ENCODE data around the gene NMRK2.
A peak's percentile ranks its signal among the peaks of the same experiment; 100 is the strongest.

GRCh38 chr19:3984908-3985642, 52.2 kb downstream of the NMRK2 start, which contains the start of gene EEF2:
- peak; percentile 97 for TF ChIP-seq USF1 (IDR thresholded peaks at IDR 0.05)
- TF ChIP-seq YY1 (IDR thresholded peaks at IDR 0.05; ENCODE audit: low read depth), result peak; percentile 89
- TF ChIP-seq RAD21 (IDR thresholded peaks at IDR 0.05; ENCODE audit: low read depth), result no peak
- TF ChIP-seq TAF1 (IDR thresholded peaks at IDR 0.05; ENCODE audit: low read depth), result peak; percentile 100
- TF ChIP-seq EGR1 (IDR thresholded peaks at IDR 0.05), result peak; percentile 4; the same call in 1 of the 2 replicates
- 0 out of 2 replicates have a peak, but pooled peaks have one; percentile 26 for TF ChIP-seq CEBPB (IDR thresholded peaks at IDR 0.05)
- no peak for TF ChIP-seq FOXM1 (IDR thresholded peaks at IDR 0.05; ENCODE audit: borderline replicate concordance, low read depth)
- peak; percentile 65 for TF ChIP-seq TCF12 (IDR thresholded peaks at IDR 0.05; ENCODE audit: low read depth)
- TF ChIP-seq CREB1 (IDR thresholded peaks at IDR 0.05; ENCODE audit: low read depth), result peak; percentile 76
- TF ChIP-seq EP300 (IDR thresholded peaks at IDR 0.05; ENCODE audit: borderline replicate concordance), result peak; percentile 17; the same call in 1 of the 2 replicates

All from Ishikawa (cell line).